ENCODE results near the gene SAG. TPM values are rescaled to one million over a fixed set of nuclear protein-coding genes. Genes with fewer than 3 reads are reported as not detected.
A peak's percentile ranks its signal among the peaks of the same experiment; 100 is the strongest.

SAG gene
- total RNA-seq, 2 experiments from 2014 or later, result not detected

DNA sequence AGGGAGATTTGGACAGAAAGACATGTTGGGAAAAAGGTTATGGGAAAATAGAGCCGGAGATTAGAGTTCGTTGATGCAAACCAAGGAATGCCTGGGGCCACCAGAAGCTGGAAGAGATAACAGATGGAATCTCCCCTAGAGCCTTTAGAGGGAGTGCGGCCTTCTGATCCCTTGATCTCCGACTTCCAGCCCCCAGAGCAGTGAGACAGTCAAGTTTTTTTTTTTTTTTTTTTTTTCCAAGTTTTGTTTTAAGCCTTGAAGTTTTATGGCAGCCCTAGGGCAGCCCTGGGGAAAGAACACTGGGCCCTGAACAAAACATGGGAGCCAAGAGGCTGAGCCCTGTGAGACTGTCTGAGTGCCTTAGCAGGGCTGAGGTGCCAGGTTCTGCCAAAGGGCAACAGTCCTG, 53.2 kb downstream of the SAG start:
- intact Hi-C loops (cut with micrococcal nuclease), result no loop called here
- ChIA-PET CTCF (no interaction called here), POLR2A (interaction anchor here (0.6 to 1.4 kb wide), 3 partner anchors 13 to 519 kb away, joined by 3 to 4 read pairs (median 3); no protein-coding TSS in a partner anchor)
- Mint-ChIP-seq H3K27ac (no peak overlapping the region), H3K9me3 (peaks cover 6% of the 10 kb centered on the region), H3K27me3 (no peaks in the 10 kb centered on the region), H3K4me1 (ENCODE audit: low read depth) (peaks cover 70% of the 10 kb centered on the region), H3K36me3 (ENCODE audit: low read depth) (peaks cover 69% of the 10 kb centered on the region), H3K4me3 (no peak overlapping the region)
- ATAC-seq, result no peak
- no peak for DNase-seq
- TF ChIP-seq CTCF (IDR thresholded peaks at IDR 0.05), result no peak

GRCh38 chr2:233361297-233361696, 53.7 kb downstream of the SAG start:
- TF ChIP-seq CTCF (IDR thresholded peaks at IDR 0.05), result no peak

DNA sequence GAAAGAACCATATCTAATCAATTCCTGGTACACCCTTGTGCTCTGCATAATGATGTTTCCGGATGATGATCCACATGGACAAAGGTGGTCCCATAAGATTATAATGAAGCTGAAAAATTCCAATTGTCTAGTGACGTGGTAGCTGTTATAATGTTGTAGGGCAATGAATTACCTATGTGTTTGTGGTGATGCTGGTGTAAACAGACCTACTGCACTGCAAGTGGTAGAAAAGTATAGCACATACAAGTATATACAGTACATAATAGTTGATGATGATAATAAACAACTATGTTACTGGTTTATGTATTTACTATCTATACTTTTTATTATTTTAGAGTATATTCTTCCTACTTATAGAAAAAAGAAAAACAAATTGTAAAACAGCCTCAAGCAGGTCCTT, 55.1 kb downstream of the SAG start:
- H3K4me3 Mint-ChIP-seq, result no peak overlapping the region
- H3K4me1 Mint-ChIP-seq (ENCODE audit: low read depth), result peaks cover 63% of the 10 kb centered on the region
- DNase-seq (no peak), ATAC-seq (no peak)
- POLR2A ChIA-PET, result interaction anchor here (0.7 to 1.6 kb wide), 6 partner anchors 8 to 177 kb away, joined by 3 to 6 read pairs (median 4); partner anchors contain the start of gene DGKD
- intact Hi-C loops (cut with micrococcal nuclease), result no loop called here
- no peak overlapping the region for H3K27ac Mint-ChIP-seq
- no peak for TF ChIP-seq CTCF (IDR thresholded peaks at IDR 0.05)
- peaks cover 6% of the 10 kb centered on the region for H3K9me3 Mint-ChIP-seq
- no peaks in the 10 kb centered on the region for H3K27me3 Mint-ChIP-seq
- peaks cover 55% of the 10 kb centered on the region for H3K36me3 Mint-ChIP-seq (ENCODE audit: low read depth)
- CTCF ChIA-PET, result interaction anchor here (0.8 to 1.8 kb wide), 5 partner anchors 8 to 82 kb away, joined by 3 to 6 read pairs (median 4); partner anchors contain the start of gene DGKD

More at GRCh38 chr2:233361297-233361696, 53.7 kb downstream of the SAG start:
- Mint-ChIP-seq H3K4me1 (ENCODE audit: low read depth) (peaks cover 70% of the 10 kb centered on the region), H3K27me3 (no peaks in the 10 kb centered on the region), H3K36me3 (ENCODE audit: low read depth) (peaks cover 66% of the 10 kb centered on the region), H3K4me3 (no peak overlapping the region), H3K27ac (no peak overlapping the region), H3K9me3 (peaks cover 6% of the 10 kb centered on the region)
- ATAC-seq, result no peak
- ChIA-PET CTCF (no interaction called here), POLR2A (interaction anchor here (0.6 to 1.4 kb wide), 4 partner anchors 12 to 519 kb away, joined by 3 to 4 read pairs (median 3); no protein-coding TSS in a partner anchor)
- intact Hi-C loops (cut with micrococcal nuclease), result no loop called here
- DNase-seq, result no peak

DNA sequence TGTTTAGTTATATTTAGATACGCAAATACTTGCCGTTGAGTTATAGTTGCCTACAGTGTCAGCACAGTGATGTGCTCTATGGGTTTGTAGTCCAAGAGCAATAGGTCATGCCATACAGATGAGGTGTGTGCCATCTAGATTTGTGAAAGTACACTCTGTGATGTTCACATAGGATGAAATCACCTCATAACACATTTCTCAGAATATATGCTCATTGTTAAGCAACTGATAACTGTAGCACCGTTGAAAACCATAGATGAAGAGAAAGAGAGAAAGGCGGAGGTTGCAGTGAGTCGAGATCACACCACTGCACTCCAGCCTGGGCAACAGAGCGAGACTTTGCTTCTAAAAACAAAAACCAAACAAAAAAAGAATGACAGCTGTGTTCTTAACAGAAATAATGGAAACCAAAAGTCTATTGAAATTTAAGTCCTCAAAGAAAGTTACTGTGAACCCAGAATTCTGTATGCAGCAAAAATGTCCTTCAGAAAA, 56.2 kb downstream of the SAG start:
- CTCF ChIA-PET, result interaction anchor here (1.2 to 2.5 kb wide), 3 partner anchors 9 to 41 kb away, joined by 3 to 6 read pairs (median 4); partner anchors contain the start of gene DGKD
- ATAC-seq, result peak; percentile 35
- Mint-ChIP-seq H3K27me3 (no peaks in the 10 kb centered on the region), H3K9me3 (peaks cover 6% of the 10 kb centered on the region), H3K4me1 (ENCODE audit: low read depth) (peaks cover 62% of the 10 kb centered on the region), H3K36me3 (ENCODE audit: low read depth) (peaks cover 48% of the 10 kb centered on the region), H3K4me3 (no peak overlapping the region), H3K27ac (no peak overlapping the region)
- intact Hi-C loops (cut with micrococcal nuclease), result no loop called here
- POLR2A ChIA-PET, result interaction anchor here (0.6 to 1.6 kb wide), 4 partner anchors 10 to 32 kb away, joined by 3 to 6 read pairs (median 3); partner anchors contain the start of gene DGKD
- TF ChIP-seq CTCF (IDR thresholded peaks at IDR 0.05), result no peak
- DNase-seq, result no peak

- peaks cover 60% of the 10 kb centered on the region for H3K4me1 Mint-ChIP-seq (ENCODE audit: low read depth)
- H3K36me3 Mint-ChIP-seq (ENCODE audit: low read depth), result peaks cover 42% of the 10 kb centered on the region
- POLR2A ChIA-PET, result interaction anchor here (0.6 to 1.8 kb wide), 7 partner anchors 12 to 296 kb away, joined by 3 to 7 read pairs (median 4); no protein-coding TSS in a partner anchor
- no peak for ATAC-seq
- TF ChIP-seq CTCF (IDR thresholded peaks at IDR 0.05), result no peak
- peak overlapping the region; percentile 69 for H3K27ac Mint-ChIP-seq
- CTCF ChIA-PET, result interaction anchor here (0.9 to 2.5 kb wide), 4 partner anchors 9 to 132 kb away, joined by 3 to 6 read pairs (median 4); no protein-coding TSS in a partner anchor
- no peaks in the 10 kb centered on the region for H3K27me3 Mint-ChIP-seq
- peaks cover 6% of the 10 kb centered on the region for H3K9me3 Mint-ChIP-seq
- intact Hi-C loops (cut with micrococcal nuclease), result no loop called here
- no peak overlapping the region for H3K4me3 Mint-ChIP-seq
- no peak for DNase-seq
Measured at GRCh38 chr2:233365861-233366520, 58.4 kb downstream of the SAG start.
